ENCODE data around the gene RAB3GAP1. TPM values are rescaled to one million over a fixed set of nuclear protein-coding genes. Genes with fewer than 3 reads are reported as not detected.

The RAB3GAP1 gene
- 24.0 TPM for polyA plus RNA-seq (2013, experiment 1 of 2)
- polyA plus RNA-seq (2013, experiment 2 of 2) = 23.2 TPM

- Histone ChIP-seq H2BK120ac (ENCODE audit: low read depth, low read length) (peak within 1 kb of the TSS; percentile 3), H3K79me1 (ENCODE audit: low read length) (peaks cover 6% of the 10 kb centered on the region), H3K36me3 (ENCODE audit: control insufficient read depth, insufficient read depth, low read length) (no peaks in the 10 kb centered on the region), H2BK5ac (ENCODE audit: low read length) (peak within 1 kb of the TSS; percentile 64), H3K9ac (ENCODE audit: low read length) (peak within 1 kb of the TSS; percentile 85), H4K5ac (ENCODE audit: low read length) (no peak within 1 kb of the TSS), H2BK15ac (replicated peaks; ENCODE audit: low read depth) (no peak within 1 kb of the TSS), H3K79me2 (ENCODE audit: control insufficient read depth, insufficient read depth, low read length) (peaks cover 21% of the 10 kb centered on the region), H3K4me1 (ENCODE audit: control insufficient read depth, low read depth, low read length) (peaks cover 2% of the 10 kb centered on the region), H3K18ac (ENCODE audit: low read length) (peak within 1 kb of the TSS; percentile 99), H3K4me2 (ENCODE audit: low read length) (peak within 1 kb of the TSS; percentile 91), H2AK5ac (ENCODE audit: low read length) (no peak within 1 kb of the TSS), H3K23ac (ENCODE audit: low read length) (no peak within 1 kb of the TSS), H3K27me3 (ENCODE audit: insufficient read depth, low read length, poor library complexity) (no peaks in the 10 kb centered on the region), H3K27ac (ENCODE audit: low read depth, low read length) (no peak within 1 kb of the TSS), H4K8ac (ENCODE audit: low read depth, low read length) (no peak within 1 kb of the TSS), H3K56ac (ENCODE audit: low read length) (peak within 1 kb of the TSS; percentile 90), H3K4me3 (ENCODE audit: low read length) (peak within 1 kb of the TSS; percentile 69), H3K4ac (ENCODE audit: low read depth, low read length) (no peak within 1 kb of the TSS)
- DNase-seq = peak; percentile 93
- no CpG with 5 or more reads among the region's 45 CpGs for WGBS (ENCODE audit: extremely low coverage, insufficient coverage, low lambda C conversion rate)
Measured at GRCh38 chr2:135052042-135052876, at the start of gene RAB3GAP1. Gene RAB3GAP1 (plus strand): TSS chr2:135052292. CDS start chr2:135052308, 16 bp downstream.

GRCh38 chr2:135002836-135003235 lies 49.3 kb upstream of the RAB3GAP1 start:
- no peak overlapping the region for H3K4me3 ChIP-seq (ENCODE audit: low read length)
- H3K36me3 ChIP-seq (ENCODE audit: control insufficient read depth, insufficient read depth, low read length) = no peaks in the 10 kb centered on the region
- H3K18ac ChIP-seq (ENCODE audit: low read length) = no peak overlapping the region
- no peaks in the 10 kb centered on the region for H3K79me1 ChIP-seq (ENCODE audit: low read length)
- H4K8ac ChIP-seq (ENCODE audit: low read depth, low read length) = no peak overlapping the region
- no peak overlapping the region for H2BK5ac ChIP-seq (ENCODE audit: low read length)
- H3K4me2 ChIP-seq (ENCODE audit: low read length) = no peak overlapping the region
- no peaks in the 10 kb centered on the region for H3K27me3 ChIP-seq (ENCODE audit: insufficient read depth, low read length, poor library complexity)
- H3K23ac ChIP-seq (ENCODE audit: low read length) = no peak overlapping the region
- no CpG with 5 or more reads among the region's 4 CpGs for WGBS (ENCODE audit: extremely low coverage, insufficient coverage, low lambda C conversion rate)
- no peak overlapping the region for H2BK120ac ChIP-seq (ENCODE audit: low read depth, low read length)
- no peak overlapping the region for H3K4ac ChIP-seq (ENCODE audit: low read depth, low read length)
- DNase-seq = no peak
- no peak overlapping the region for H2BK15ac ChIP-seq (replicated peaks; ENCODE audit: low read depth)
- no peak overlapping the region for H3K27ac ChIP-seq (ENCODE audit: low read depth, low read length)
- H3K56ac ChIP-seq (ENCODE audit: low read length) = no peak overlapping the region
- no peaks in the 10 kb centered on the region for H3K4me1 ChIP-seq (ENCODE audit: control insufficient read depth, low read depth, low read length)
- H2AK5ac ChIP-seq (ENCODE audit: low read length) = no peak overlapping the region
- no peak overlapping the region for H3K9ac ChIP-seq (ENCODE audit: low read length)
- no peaks in the 10 kb centered on the region for H3K79me2 ChIP-seq (ENCODE audit: control insufficient read depth, insufficient read depth, low read length)
- H4K5ac ChIP-seq (ENCODE audit: low read length) = no peak overlapping the region

GRCh38 chr2:135004005-135004746 lies 47.9 kb upstream of the RAB3GAP1 start:
- Histone ChIP-seq H2AK5ac (ENCODE audit: low read length) (no peak overlapping the region), H2BK5ac (ENCODE audit: low read length) (no peak overlapping the region), H3K23ac (ENCODE audit: low read length) (no peak overlapping the region), H3K4ac (ENCODE audit: low read depth, low read length) (no peak overlapping the region), H3K27ac (ENCODE audit: low read depth, low read length) (no peak overlapping the region), H3K4me2 (ENCODE audit: low read length) (no peak overlapping the region), H3K56ac (ENCODE audit: low read length) (no peak overlapping the region), H3K36me3 (ENCODE audit: control insufficient read depth, insufficient read depth, low read length) (no peaks in the 10 kb centered on the region), H3K79me1 (ENCODE audit: low read length) (no peaks in the 10 kb centered on the region), H3K9ac (ENCODE audit: low read length) (no peak overlapping the region), H3K18ac (ENCODE audit: low read length) (no peak overlapping the region), H3K79me2 (ENCODE audit: control insufficient read depth, insufficient read depth, low read length) (no peaks in the 10 kb centered on the region), H2BK120ac (ENCODE audit: low read depth, low read length) (no peak overlapping the region), H2BK15ac (replicated peaks; ENCODE audit: low read depth) (no peak overlapping the region), H3K27me3 (ENCODE audit: insufficient read depth, low read length, poor library complexity) (no peaks in the 10 kb centered on the region), H4K8ac (ENCODE audit: low read depth, low read length) (no peak overlapping the region), H3K4me1 (ENCODE audit: control insufficient read depth, low read depth, low read length) (no peaks in the 10 kb centered on the region), H4K5ac (ENCODE audit: low read length) (no peak overlapping the region), H3K4me3 (ENCODE audit: low read length) (no peak overlapping the region)
- WGBS (ENCODE audit: extremely low coverage, insufficient coverage, low lambda C conversion rate) = no CpG with 5 or more reads among the region's 17 CpGs
- DNase-seq = peak; percentile 75

GRCh38 chr2:135005753-135006152 lies 46.3 kb upstream of the RAB3GAP1 start:
- Histone ChIP-seq H3K4me1 (ENCODE audit: control insufficient read depth, low read depth, low read length) (no peaks in the 10 kb centered on the region), H3K23ac (ENCODE audit: low read length) (no peak overlapping the region), H3K36me3 (ENCODE audit: control insufficient read depth, insufficient read depth, low read length) (no peaks in the 10 kb centered on the region), H2BK120ac (ENCODE audit: low read depth, low read length) (no peak overlapping the region), H4K5ac (ENCODE audit: low read length) (no peak overlapping the region), H3K18ac (ENCODE audit: low read length) (no peak overlapping the region), H3K56ac (ENCODE audit: low read length) (no peak overlapping the region), H3K4me3 (ENCODE audit: low read length) (no peak overlapping the region), H3K79me1 (ENCODE audit: low read length) (no peaks in the 10 kb centered on the region), H3K27me3 (ENCODE audit: insufficient read depth, low read length, poor library complexity) (no peaks in the 10 kb centered on the region), H2AK5ac (ENCODE audit: low read length) (no peak overlapping the region), H3K27ac (ENCODE audit: low read depth, low read length) (no peak overlapping the region), H4K8ac (ENCODE audit: low read depth, low read length) (no peak overlapping the region), H3K9ac (ENCODE audit: low read length) (no peak overlapping the region), H3K4me2 (ENCODE audit: low read length) (no peak overlapping the region), H2BK15ac (replicated peaks; ENCODE audit: low read depth) (no peak overlapping the region), H3K79me2 (ENCODE audit: control insufficient read depth, insufficient read depth, low read length) (no peaks in the 10 kb centered on the region), H3K4ac (ENCODE audit: low read depth, low read length) (no peak overlapping the region), H2BK5ac (ENCODE audit: low read length) (no peak overlapping the region)
- no peak for DNase-seq
- no CpG with 5 or more reads among the region's 3 CpGs for WGBS (ENCODE audit: extremely low coverage, insufficient coverage, low lambda C conversion rate)

GRCh38 chr2:135009339-135009738 lies 42.8 kb upstream of the RAB3GAP1 start:
- H3K79me1 ChIP-seq (ENCODE audit: low read length) = no peaks in the 10 kb centered on the region
- no peak overlapping the region for H3K4ac ChIP-seq (ENCODE audit: low read depth, low read length)
- H3K4me2 ChIP-seq (ENCODE audit: low read length) = no peak overlapping the region
- no peak overlapping the region for H3K56ac ChIP-seq (ENCODE audit: low read length)
- no peak for DNase-seq
- no CpG with 5 or more reads among the region's 1 CpG for WGBS (ENCODE audit: extremely low coverage, insufficient coverage, low lambda C conversion rate)
- no peak overlapping the region for H4K8ac ChIP-seq (ENCODE audit: low read depth, low read length)
- H3K18ac ChIP-seq (ENCODE audit: low read length) = no peak overlapping the region
- no peak overlapping the region for H2AK5ac ChIP-seq (ENCODE audit: low read length)
- no peaks in the 10 kb centered on the region for H3K79me2 ChIP-seq (ENCODE audit: control insufficient read depth, insufficient read depth, low read length)
- H3K4me1 ChIP-seq (ENCODE audit: control insufficient read depth, low read depth, low read length) = no peaks in the 10 kb centered on the region
- no peak overlapping the region for H2BK15ac ChIP-seq (replicated peaks; ENCODE audit: low read depth)
- no peaks in the 10 kb centered on the region for H3K36me3 ChIP-seq (ENCODE audit: control insufficient read depth, insufficient read depth, low read length)
- no peak overlapping the region for H3K4me3 ChIP-seq (ENCODE audit: low read length)
- no peak overlapping the region for H2BK5ac ChIP-seq (ENCODE audit: low read length)
- H3K23ac ChIP-seq (ENCODE audit: low read length) = no peak overlapping the region
- H2BK120ac ChIP-seq (ENCODE audit: low read depth, low read length) = no peak overlapping the region
- H3K9ac ChIP-seq (ENCODE audit: low read length) = no peak overlapping the region
- no peaks in the 10 kb centered on the region for H3K27me3 ChIP-seq (ENCODE audit: insufficient read depth, low read length, poor library complexity)
- no peak overlapping the region for H3K27ac ChIP-seq (ENCODE audit: low read depth, low read length)
- H4K5ac ChIP-seq (ENCODE audit: low read length) = no peak overlapping the region
